ENCODE measurements around the gene WDR88. TPM values are rescaled to one million over a fixed set of nuclear protein-coding genes. Genes with fewer than 3 reads are reported as not detected.
"Not testable (repeated sequence)": the region's sequence is repeated elsewhere in the genome, so short reads cannot be mapped to it uniquely, and the experiment has no call there.

Gene WDR88
- polyA plus RNA-seq, 4 donors = 0.56 TPM; not detected in 3

DNA sequence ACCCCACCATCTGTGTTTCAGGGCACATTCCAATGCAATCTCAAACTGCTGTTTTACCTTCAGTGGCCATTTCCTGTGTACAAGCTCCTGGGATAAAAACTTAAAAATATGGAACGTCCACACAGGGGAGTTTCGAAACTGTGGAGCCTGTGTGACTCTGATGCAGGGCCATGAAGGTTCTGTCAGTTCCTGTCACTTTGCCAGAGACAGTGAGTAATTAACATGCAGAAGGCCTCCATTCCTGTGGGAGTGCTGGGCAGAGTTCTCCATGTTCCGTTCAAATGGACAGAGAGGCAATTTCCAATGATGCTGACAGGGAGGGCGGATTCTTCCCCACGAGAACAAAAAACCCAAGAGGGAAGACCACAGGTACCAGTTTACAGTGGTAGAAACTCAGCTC lies 24.4 kb downstream of the WDR88 start:
- H3K4me3 ChIP-seq (ENCODE audit: low read depth in 1 of 3, low read length in 3 of 3) = no peak overlapping the region
- no peaks in the 10 kb centered on the region for H3K9me3 ChIP-seq (ENCODE audit: control insufficient read depth in 2 of 2, insufficient read depth in 1 of 2, low read depth in 1 of 2, low read length in 1 of 2)
- no peaks in the 10 kb centered on the region for H3K4me1 ChIP-seq (ENCODE audit: control insufficient read depth in 3 of 3, insufficient read depth in 2 of 3, low read depth in 1 of 3, low read length in 2 of 3)
- H3K27me3 ChIP-seq (ENCODE audit: control insufficient read depth in 3 of 3, insufficient read depth in 3 of 3, low read length in 3 of 3) = no peaks in the 10 kb centered on the region
- no peaks in the 10 kb centered on the region for H3K36me3 ChIP-seq (ENCODE audit: control insufficient read depth in 3 of 3, insufficient read depth in 2 of 3, low read depth in 1 of 3, low read length in 3 of 3)
- DNase-seq (no peak), FAIRE-seq (no peak)
- no peak overlapping the region for H3K27ac ChIP-seq (ENCODE audit: low read depth in 1 of 3, low read length in 2 of 3)
- 80 to 81% (median 80%) methylated on average over 5 of the region's 5 CpGs for WGBS, 3 donors

DNA sequence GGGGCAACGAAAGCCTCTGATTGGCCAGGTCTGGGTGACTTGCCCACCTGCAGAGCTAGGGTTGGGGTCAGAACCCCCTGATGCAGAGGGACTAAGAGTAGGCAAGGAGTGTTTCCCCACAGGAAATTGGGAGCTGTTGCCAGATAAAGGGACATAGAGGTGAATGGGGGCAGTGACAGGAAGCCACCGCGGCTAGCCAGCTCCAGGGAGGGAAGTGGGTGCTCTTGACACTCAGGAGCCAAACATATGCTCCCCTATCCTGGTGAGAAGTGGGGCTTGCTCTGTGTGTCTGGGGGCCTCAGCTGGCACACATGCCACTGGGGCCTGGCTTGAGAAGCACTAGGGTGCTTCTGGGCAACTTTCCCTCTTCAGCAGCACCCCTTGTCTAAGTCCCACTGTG lies 26.0 kb downstream of the WDR88 start:
- FAIRE-seq = no peak
- 63 to 81% (median 71%) methylated on average over 3 of the region's 3 CpGs for WGBS, 3 donors
- no peak for DNase-seq
- no peaks in the 10 kb centered on the region for H3K9me3 ChIP-seq (ENCODE audit: control insufficient read depth in 2 of 2, insufficient read depth in 1 of 2, low read depth in 1 of 2, low read length in 1 of 2)
- no peaks in the 10 kb centered on the region for H3K36me3 ChIP-seq (ENCODE audit: control insufficient read depth in 3 of 3, insufficient read depth in 2 of 3, low read depth in 1 of 3, low read length in 3 of 3)
- H3K4me3 ChIP-seq (ENCODE audit: low read depth in 1 of 3, low read length in 3 of 3) = no peak overlapping the region
- H3K27me3 ChIP-seq (ENCODE audit: control insufficient read depth in 3 of 3, insufficient read depth in 3 of 3, low read length in 3 of 3) = no peaks in the 10 kb centered on the region
- H3K27ac ChIP-seq (ENCODE audit: low read depth in 1 of 3, low read length in 2 of 3) = no peak overlapping the region
- H3K4me1 ChIP-seq (ENCODE audit: control insufficient read depth in 3 of 3, insufficient read depth in 2 of 3, low read depth in 1 of 3, low read length in 2 of 3) = no peaks in the 10 kb centered on the region

DNA sequence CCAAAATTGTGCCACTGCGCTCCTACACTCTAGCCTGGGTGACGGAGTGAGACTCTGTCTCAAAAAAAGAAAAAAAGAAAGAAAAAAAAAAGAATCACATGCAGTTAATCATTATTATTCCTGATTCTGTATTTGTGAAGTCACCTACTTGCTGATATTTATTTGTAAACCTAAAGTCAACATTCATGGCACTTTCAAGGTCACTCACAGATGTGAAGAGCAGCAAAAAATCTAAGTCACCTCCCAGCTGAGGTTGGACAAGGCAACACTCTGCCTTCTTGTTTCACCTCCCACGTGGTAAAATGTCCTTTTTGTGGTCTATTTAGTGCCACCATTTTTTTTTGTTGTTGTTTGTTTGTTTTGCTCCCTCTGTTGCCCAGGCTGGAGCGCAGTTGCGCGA lies 26.5 kb downstream of the WDR88 start:
- DNase-seq (no peak), FAIRE-seq (no peak)
- Histone ChIP-seq H3K36me3 (ENCODE audit: control insufficient read depth in 3 of 3, insufficient read depth in 2 of 3, low read depth in 1 of 3, low read length in 3 of 3) (no peaks in the 10 kb centered on the region), H3K27ac (ENCODE audit: low read depth in 1 of 3, low read length in 2 of 3) (no peak overlapping the region), H3K9me3 (ENCODE audit: control insufficient read depth in 2 of 2, insufficient read depth in 1 of 2, low read depth in 1 of 2, low read length in 1 of 2) (no peaks in the 10 kb centered on the region), H3K4me1 (ENCODE audit: control insufficient read depth in 3 of 3, insufficient read depth in 2 of 3, low read depth in 1 of 3, low read length in 2 of 3) (no peaks in the 10 kb centered on the region), H3K4me3 (ENCODE audit: low read depth in 1 of 3, low read length in 3 of 3) (no peak overlapping the region), H3K27me3 (ENCODE audit: control insufficient read depth in 3 of 3, insufficient read depth in 3 of 3, low read length in 3 of 3) (no peaks in the 10 kb centered on the region)
- WGBS, 3 donors = 87 to 93% (median 92%) methylated on average over 6 of the region's 6 CpGs

DNA sequence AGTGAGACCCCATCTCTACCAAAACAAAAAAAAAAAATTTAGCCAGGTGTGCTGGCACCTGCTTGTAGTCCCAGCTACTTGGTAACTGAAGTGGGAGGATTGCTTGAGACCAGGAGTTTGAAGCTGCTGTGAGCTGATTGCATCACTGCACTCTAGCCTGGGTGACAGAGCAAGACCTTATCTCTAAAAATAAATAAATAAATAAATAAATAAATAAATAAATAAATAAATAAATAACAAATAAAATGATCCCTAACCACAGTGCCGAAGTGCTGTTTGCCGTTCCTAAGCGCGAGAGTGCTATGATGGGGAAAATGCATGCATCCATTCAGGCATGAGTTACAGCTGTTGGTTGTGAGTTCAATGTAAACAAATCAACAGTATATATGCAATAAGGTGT lies 27.2 kb downstream of the WDR88 start:
- WGBS, 3 donors = 98 to 100% (median 99%) methylated on average over 4 of the region's 4 CpGs
- no peaks in the 10 kb centered on the region for H3K36me3 ChIP-seq (ENCODE audit: control insufficient read depth in 3 of 3, insufficient read depth in 2 of 3, low read depth in 1 of 3, low read length in 3 of 3)

DNA sequence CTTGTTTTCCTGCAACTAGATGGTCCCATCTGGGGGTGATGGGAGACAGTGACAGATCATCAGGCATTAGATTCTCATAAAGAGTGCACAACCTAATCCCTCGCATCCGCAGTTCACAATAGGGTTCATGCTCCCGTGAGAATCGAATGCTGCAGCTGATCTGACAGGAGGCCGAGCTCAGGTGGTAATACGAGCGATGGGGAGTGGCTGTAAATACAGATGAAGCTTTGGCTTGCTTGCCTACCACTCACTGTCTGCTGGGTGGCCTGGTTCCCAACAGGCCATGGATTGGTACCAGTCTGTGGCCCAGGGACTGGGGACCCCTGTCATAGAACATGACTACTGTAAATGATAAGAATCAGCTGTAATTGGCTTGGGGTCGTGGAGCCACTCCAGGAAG lies 28.0 kb downstream of the WDR88 start:
- FAIRE-seq (no peak), DNase-seq (no peak)
- 85 to 91% (median 90%) methylated on average over 8 of the region's 8 CpGs for WGBS, 3 donors
- H3K4me1 ChIP-seq (ENCODE audit: control insufficient read depth in 3 of 3, insufficient read depth in 2 of 3, low read depth in 1 of 3, low read length in 2 of 3) = no peaks in the 10 kb centered on the region
- no peak overlapping the region for H3K27ac ChIP-seq (ENCODE audit: low read depth in 1 of 3, low read length in 2 of 3)
- no peaks in the 10 kb centered on the region for H3K9me3 ChIP-seq (ENCODE audit: control insufficient read depth in 2 of 2, insufficient read depth in 1 of 2, low read depth in 1 of 2, low read length in 1 of 2)
- H3K27me3 ChIP-seq (ENCODE audit: control insufficient read depth in 3 of 3, insufficient read depth in 3 of 3, low read length in 3 of 3) = no peaks in the 10 kb centered on the region
- H3K4me3 ChIP-seq (ENCODE audit: low read depth in 1 of 3, low read length in 3 of 3) = no peak overlapping the region
- no peaks in the 10 kb centered on the region for H3K36me3 ChIP-seq (ENCODE audit: control insufficient read depth in 3 of 3, insufficient read depth in 2 of 3, low read depth in 1 of 3, low read length in 3 of 3)

More for the DNA sequence above, 27.2 kb downstream of the WDR88 start:
- no peaks in the 10 kb centered on the region for H3K4me1 ChIP-seq (ENCODE audit: control insufficient read depth in 3 of 3, insufficient read depth in 2 of 3, low read depth in 1 of 3, low read length in 2 of 3)
- H3K27ac ChIP-seq (ENCODE audit: low read depth in 1 of 3, low read length in 2 of 3) = no peak overlapping the region
- no peaks in the 10 kb centered on the region for H3K27me3 ChIP-seq (ENCODE audit: control insufficient read depth in 3 of 3, insufficient read depth in 3 of 3, low read length in 3 of 3)
- DNase-seq (no peak), FAIRE-seq (no peak)
- no peak overlapping the region for H3K4me3 ChIP-seq (ENCODE audit: low read depth in 1 of 3, low read length in 3 of 3)
- H3K9me3 ChIP-seq (ENCODE audit: control insufficient read depth in 2 of 2, insufficient read depth in 1 of 2, low read depth in 1 of 2, low read length in 1 of 2) = no peaks in the 10 kb centered on the region

DNA sequence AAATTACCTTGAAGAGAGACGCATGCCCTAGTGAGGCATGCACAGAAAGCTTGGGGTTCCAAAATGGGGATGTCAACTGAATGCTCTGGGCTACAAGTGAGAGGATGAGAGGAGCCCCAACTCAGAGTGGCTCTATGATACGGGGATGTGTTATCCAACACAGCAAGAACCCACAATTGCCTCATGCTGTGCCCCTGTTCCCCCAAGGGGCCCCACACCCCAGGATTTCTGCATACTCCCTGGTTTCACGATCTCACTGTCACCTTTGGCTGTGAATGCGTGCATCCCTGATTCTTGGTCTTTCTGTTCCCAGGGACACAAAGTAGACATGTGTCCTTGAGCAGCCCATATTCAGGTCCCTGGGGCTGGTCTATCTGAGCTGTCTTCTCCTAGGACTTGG lies 29.3 kb downstream of the WDR88 start:
- H3K4me3 ChIP-seq (ENCODE audit: low read depth in 1 of 3, low read length in 3 of 3) = no peak overlapping the region
- no peak overlapping the region for H3K27ac ChIP-seq (ENCODE audit: low read depth in 1 of 3, low read length in 2 of 3)
- H3K36me3 ChIP-seq (ENCODE audit: control insufficient read depth in 3 of 3, insufficient read depth in 2 of 3, low read depth in 1 of 3, low read length in 3 of 3) = no peaks in the 10 kb centered on the region
- H3K27me3 ChIP-seq (ENCODE audit: control insufficient read depth in 3 of 3, insufficient read depth in 3 of 3, low read length in 3 of 3) = no peaks in the 10 kb centered on the region
- H3K4me1 ChIP-seq (ENCODE audit: control insufficient read depth in 3 of 3, insufficient read depth in 2 of 3, low read depth in 1 of 3, low read length in 2 of 3) = no peaks in the 10 kb centered on the region
- DNase-seq = no peak
- FAIRE-seq = no peak
- 75 to 85% (median 79%) methylated on average over 4 of the region's 4 CpGs for WGBS, 3 donors
- no peaks in the 10 kb centered on the region for H3K9me3 ChIP-seq (ENCODE audit: control insufficient read depth in 2 of 2, insufficient read depth in 1 of 2, low read depth in 1 of 2, low read length in 1 of 2)

DNA sequence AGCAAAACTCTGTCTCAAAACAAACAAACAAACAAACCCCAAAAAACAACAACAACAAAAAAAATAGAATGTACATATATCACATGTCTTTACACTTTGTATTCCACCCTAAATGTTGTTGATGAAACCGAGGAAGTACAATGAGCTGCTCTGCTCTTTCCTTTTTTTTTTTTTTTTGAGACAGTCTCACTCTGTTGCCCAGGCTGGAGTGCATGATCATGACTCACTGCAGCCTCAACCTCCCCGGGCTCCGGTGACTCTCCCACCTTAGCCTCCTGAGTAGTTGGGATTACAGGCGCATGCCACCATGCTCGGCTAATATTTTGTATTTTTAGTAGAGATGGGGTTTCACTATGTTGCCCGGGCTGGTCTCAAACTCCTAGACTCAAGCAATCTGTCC lies 31.6 kb downstream of the WDR88 start:
- H3K27ac ChIP-seq (ENCODE audit: low read depth in 1 of 3, low read length in 2 of 3) = no peak overlapping the region
- no peak for DNase-seq
- no peaks in the 10 kb centered on the region for H3K27me3 ChIP-seq (ENCODE audit: control insufficient read depth in 3 of 3, insufficient read depth in 3 of 3, low read length in 3 of 3)
- no peaks in the 10 kb centered on the region for H3K4me1 ChIP-seq (ENCODE audit: control insufficient read depth in 3 of 3, insufficient read depth in 2 of 3, low read depth in 1 of 3, low read length in 2 of 3)
- peaks cover 0 to 5% of the 10 kb centered on the region in 2 donors for H3K9me3 ChIP-seq (ENCODE audit: control insufficient read depth in 2 of 2, insufficient read depth in 1 of 2, low read depth in 1 of 2, low read length in 1 of 2)
- H3K36me3 ChIP-seq (ENCODE audit: control insufficient read depth in 3 of 3, insufficient read depth in 2 of 3, low read depth in 1 of 3, low read length in 3 of 3) = no peaks in the 10 kb centered on the region
- no peak overlapping the region for H3K4me3 ChIP-seq (ENCODE audit: low read depth in 1 of 3, low read length in 3 of 3)
- 89 to 91% (median 89%) methylated on average over 6 of the region's 6 CpGs for WGBS, 3 donors
- no peak for FAIRE-seq

DNA sequence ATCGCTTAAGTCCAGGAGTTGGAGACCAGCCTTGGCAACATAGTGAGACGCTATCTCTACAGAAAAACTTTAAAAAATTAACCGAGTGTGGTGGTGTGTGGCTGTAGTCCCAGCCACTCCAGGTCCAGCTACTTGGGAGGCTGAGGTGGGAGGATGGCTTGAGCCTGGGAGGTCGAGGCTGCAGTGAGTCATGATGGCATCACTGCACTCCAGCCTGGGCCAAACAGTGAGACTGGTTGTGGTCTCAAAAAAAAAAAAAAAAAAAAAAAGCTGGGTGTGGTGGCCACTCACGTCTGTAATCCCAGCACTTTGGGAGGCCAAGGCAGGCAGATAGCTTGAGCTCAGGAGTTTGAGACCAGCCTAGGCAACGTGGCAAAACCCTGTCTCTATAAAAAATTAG lies 34.1 kb downstream of the WDR88 start:
- WGBS, 3 donors = 59 to 75% (median 69%) methylated on average over 6 of the region's 6 CpGs

DNA sequence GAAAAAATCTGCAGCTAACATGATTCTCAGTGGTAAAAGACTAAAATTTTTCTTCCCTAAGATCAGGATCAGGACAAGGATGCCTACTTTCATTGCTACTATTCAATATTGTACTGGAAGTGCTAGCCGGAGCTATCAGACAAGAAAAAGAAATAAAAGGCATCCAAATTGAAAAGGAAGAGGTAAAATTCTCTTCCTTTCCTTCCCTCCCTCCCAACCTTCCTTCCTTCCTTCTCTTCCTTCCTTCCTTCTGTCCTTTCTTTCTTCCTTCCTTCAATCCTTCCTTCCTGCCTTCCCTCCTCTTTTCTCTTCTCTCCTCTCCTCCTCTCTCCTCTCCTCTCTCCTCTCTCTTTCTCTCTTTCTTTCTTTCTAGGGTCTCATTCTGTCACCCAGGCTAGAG lies 35.5 kb downstream of the WDR88 start:
- H3K27me3 ChIP-seq (ENCODE audit: control insufficient read depth in 3 of 3, insufficient read depth in 3 of 3, low read length in 3 of 3) = no peaks in the 10 kb centered on the region
- H3K9me3 ChIP-seq (ENCODE audit: control insufficient read depth in 2 of 2, insufficient read depth in 1 of 2, low read depth in 1 of 2, low read length in 1 of 2) = peaks cover 0 to 5% of the 10 kb centered on the region in 2 donors
- H3K27ac ChIP-seq (ENCODE audit: low read depth in 1 of 3, low read length in 2 of 3) = no peak overlapping the region
- DNase-seq (no peak), FAIRE-seq (no peak)
- WGBS, 3 donors = 94 to 100% (median 100%) methylated on average over 1 of the region's 1 CpG
- H3K4me3 ChIP-seq (ENCODE audit: low read depth in 1 of 3, low read length in 3 of 3) = no peak overlapping the region
- no peaks in the 10 kb centered on the region for H3K4me1 ChIP-seq (ENCODE audit: control insufficient read depth in 3 of 3, insufficient read depth in 2 of 3, low read depth in 1 of 3, low read length in 2 of 3)
- H3K36me3 ChIP-seq (ENCODE audit: control insufficient read depth in 3 of 3, insufficient read depth in 2 of 3, low read depth in 1 of 3, low read length in 3 of 3) = no peaks in the 10 kb centered on the region

More for the DNA sequence above, 34.1 kb downstream of the WDR88 start:
- not testable (repeated sequence) for H3K36me3 ChIP-seq (ENCODE audit: control insufficient read depth in 3 of 3, insufficient read depth in 2 of 3, low read depth in 1 of 3, low read length in 3 of 3); H3K27ac ChIP-seq (ENCODE audit: low read depth in 1 of 3, low read length in 2 of 3); FAIRE-seq; H3K4me3 ChIP-seq (ENCODE audit: low read depth in 1 of 3, low read length in 3 of 3); H3K9me3 ChIP-seq (ENCODE audit: control insufficient read depth in 2 of 2, insufficient read depth in 1 of 2, low read depth in 1 of 2, low read length in 1 of 2); H3K4me1 ChIP-seq (ENCODE audit: control insufficient read depth in 3 of 3, insufficient read depth in 2 of 3, low read depth in 1 of 3, low read length in 2 of 3); H3K27me3 ChIP-seq (ENCODE audit: control insufficient read depth in 3 of 3, insufficient read depth in 3 of 3, low read length in 3 of 3); DNase-seq

All from small intestine (tissue), 7 donors.